Fibroblast of lung (primary cell): ENCODE results near the gene BEND4.

Experiments used
- EZH2 ChIP-seq: IDR thresholded peaks from 2 replicates; pipeline ENCODE4 v1.5.1; 2012; ENCODE audit warnings: low read length, control low read depth, mild to moderate bottlenecking; ENCODE audit errors: missing control alignments
- TF ChIP-seq, protein P1 (sequence below), 2 donors: IDR thresholded peaks in 1 of 2; conservative IDR thresholded peaks in 1 of 2; 1 replicate in 1 of 2; 2 replicates in 1 of 2; pipeline ENCODE4 v1.5.1; 2011 to 2012; ENCODE audit warnings: low read length in 2 of 2, control low read depth in 1 of 2, inconsistent platforms in 1 of 2, low read depth in 1 of 2, mild to moderate bottlenecking in 1 of 2

DNA sequence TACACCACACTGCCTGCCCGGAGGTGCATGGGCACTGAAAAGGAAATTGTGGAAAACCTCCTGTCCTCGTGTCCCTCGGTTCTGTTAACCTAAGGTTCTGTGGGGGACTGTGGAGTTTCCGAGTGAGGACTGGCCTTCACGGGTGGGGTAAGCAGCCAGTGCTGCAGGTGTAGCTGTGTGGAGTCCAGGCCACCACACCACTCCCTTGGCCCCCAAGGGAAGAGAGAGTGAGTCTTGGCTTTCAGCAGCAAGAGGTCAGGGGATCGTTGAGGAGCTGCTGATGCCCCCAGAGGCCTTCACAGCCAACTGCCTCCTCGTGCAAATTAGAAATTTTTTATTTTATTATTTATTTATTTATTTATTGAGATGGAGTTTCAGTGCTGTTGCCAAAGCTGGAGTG, 20.4 kb downstream of the BEND4 start:
- TF ChIP-seq, protein P1, sequence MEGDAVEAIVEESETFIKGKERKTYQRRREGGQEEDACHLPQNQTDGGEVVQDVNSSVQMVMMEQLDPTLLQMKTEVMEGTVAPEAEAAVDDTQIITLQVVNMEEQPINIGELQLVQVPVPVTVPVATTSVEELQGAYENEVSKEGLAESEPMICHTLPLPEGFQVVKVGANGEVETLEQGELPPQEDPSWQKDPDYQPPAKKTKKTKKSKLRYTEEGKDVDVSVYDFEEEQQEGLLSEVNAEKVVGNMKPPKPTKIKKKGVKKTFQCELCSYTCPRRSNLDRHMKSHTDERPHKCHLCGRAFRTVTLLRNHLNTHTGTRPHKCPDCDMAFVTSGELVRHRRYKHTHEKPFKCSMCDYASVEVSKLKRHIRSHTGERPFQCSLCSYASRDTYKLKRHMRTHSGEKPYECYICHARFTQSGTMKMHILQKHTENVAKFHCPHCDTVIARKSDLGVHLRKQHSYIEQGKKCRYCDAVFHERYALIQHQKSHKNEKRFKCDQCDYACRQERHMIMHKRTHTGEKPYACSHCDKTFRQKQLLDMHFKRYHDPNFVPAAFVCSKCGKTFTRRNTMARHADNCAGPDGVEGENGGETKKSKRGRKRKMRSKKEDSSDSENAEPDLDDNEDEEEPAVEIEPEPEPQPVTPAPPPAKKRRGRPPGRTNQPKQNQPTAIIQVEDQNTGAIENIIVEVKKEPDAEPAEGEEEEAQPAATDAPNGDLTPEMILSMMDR (conservative IDR thresholded peaks at IDR 0.05 in 1 of 2, IDR thresholded peaks at IDR 0.05 in 1 of 2; ENCODE audit: low read depth in 1 of 2, low read length in 2 of 2), result no peak
- TF ChIP-seq EZH2, result no peak
